Endothelial cell (in vitro differentiated cells): Measurements from ENCODE around the gene ABCD2. TPM values are rescaled to one million over a fixed set of nuclear protein-coding genes. Genes with fewer than 3 reads are reported as not detected.

Experiments used
- DNase-seq: peaks from one replicate; pipeline ENCODE4 v3.0.0; 2021; ENCODE audit warnings: low spot score
- H3K27ac Mint-ChIP-seq: one replicate; pipeline ENCODE4 v1.8.0; 2021; ENCODE audit warnings: mixed read lengths, inconsistent platforms; ENCODE audit not compliant: unreplicated experiment
- H3K27me3 Mint-ChIP-seq: one replicate; pipeline ENCODE4 v1.8.0; 2021; ENCODE audit warnings: mild to moderate bottlenecking, moderate library complexity, mixed read lengths, inconsistent platforms; ENCODE audit not compliant: unreplicated experiment
- H3K36me3 Mint-ChIP-seq: one replicate; pipeline ENCODE4 v1.8.0; 2021; ENCODE audit warnings: mild to moderate bottlenecking, low read depth, mixed read lengths, inconsistent platforms; ENCODE audit not compliant: unreplicated experiment
- H3K4me1 Mint-ChIP-seq: one replicate; pipeline ENCODE4 v1.8.0; 2021; ENCODE audit warnings: mild to moderate bottlenecking, mixed read lengths, inconsistent platforms; ENCODE audit not compliant: unreplicated experiment
- H3K4me3 Mint-ChIP-seq: one replicate; pipeline ENCODE4 v1.8.0; 2021; ENCODE audit warnings: mild to moderate bottlenecking, mixed read lengths, inconsistent platforms; ENCODE audit not compliant: unreplicated experiment
- H3K9me3 Mint-ChIP-seq: one replicate; pipeline ENCODE4 v1.8.0; 2021; ENCODE audit warnings: mixed read lengths, inconsistent platforms; ENCODE audit not compliant: unreplicated experiment
- CTCF ChIP-seq: fragments of 200-600 bp; sonication (generic); IDR thresholded peaks from one replicate; pipeline ENCODE4 v1.5.0; 2021; ENCODE audit warnings: antibody characterized with exemption; ENCODE audit not compliant: unreplicated experiment
- total RNA-seq: library from RNA; stranded (reverse); fragmentation: NEBNext Ultra II Directional; extraction: Animal tissue kit (Norgen Biotek cat#: 25700); gene quantifications from one replicate; pipeline ENCODE4 v1.2.1, GENCODE V29; 2021; ENCODE audit not compliant: unreplicated experiment

The ABCD2 gene
- total RNA-seq, 1 donor from 2014 or later = not detected

- TF ChIP-seq CTCF = no peak
- H3K27me3 Mint-ChIP-seq = no peaks in the 10 kb centered on the region
- H3K4me3 Mint-ChIP-seq = no peak overlapping the region
- no peaks in the 10 kb centered on the region for H3K4me1 Mint-ChIP-seq
- H3K36me3 Mint-ChIP-seq = no peaks in the 10 kb centered on the region
- H3K27ac Mint-ChIP-seq = no peak overlapping the region
- DNase-seq = no peak
- H3K9me3 Mint-ChIP-seq = no peaks in the 10 kb centered on the region
Observed at GRCh38 chr12:39638840-39639239, 19.2 kb upstream of the ABCD2 start.

- no peak overlapping the region for H3K27ac Mint-ChIP-seq
- no peak for DNase-seq
- no peak overlapping the region for H3K4me3 Mint-ChIP-seq
- H3K4me1 Mint-ChIP-seq = no peaks in the 10 kb centered on the region
- no peaks in the 10 kb centered on the region for H3K36me3 Mint-ChIP-seq
- no peaks in the 10 kb centered on the region for H3K9me3 Mint-ChIP-seq
- no peak for TF ChIP-seq CTCF
- H3K27me3 Mint-ChIP-seq = no peaks in the 10 kb centered on the region
Observed at GRCh38 chr12:39638178-39638577, 18.6 kb upstream of the ABCD2 start.

GRCh38 chr12:39632670-39633069 lies 13.1 kb upstream of the ABCD2 start:
- Mint-ChIP-seq H3K27ac (no peak overlapping the region), H3K27me3 (no peaks in the 10 kb centered on the region), H3K4me3 (no peak overlapping the region), H3K36me3 (no peaks in the 10 kb centered on the region), H3K9me3 (no peaks in the 10 kb centered on the region), H3K4me1 (no peaks in the 10 kb centered on the region)
- TF ChIP-seq CTCF = no peak
- no peak for DNase-seq

- no peak overlapping the region for H3K4me3 Mint-ChIP-seq
- no peaks in the 10 kb centered on the region for H3K36me3 Mint-ChIP-seq
- peaks cover 1% of the 10 kb centered on the region for H3K27me3 Mint-ChIP-seq
- H3K9me3 Mint-ChIP-seq = no peaks in the 10 kb centered on the region
- DNase-seq = no peak
- H3K27ac Mint-ChIP-seq = no peak overlapping the region
- no peak for TF ChIP-seq CTCF
- H3K4me1 Mint-ChIP-seq = no peaks in the 10 kb centered on the region
Observed at GRCh38 chr12:39628836-39629235, 9.2 kb upstream of the ABCD2 start.

GRCh38 chr12:39627914-39628313 lies 8.3 kb upstream of the ABCD2 start:
- no peaks in the 10 kb centered on the region for H3K4me1 Mint-ChIP-seq

More at GRCh38 chr12:39627914-39628313, 8.3 kb upstream of the ABCD2 start:
- H3K27ac Mint-ChIP-seq = no peak overlapping the region
- TF ChIP-seq CTCF = no peak
- no peak overlapping the region for H3K4me3 Mint-ChIP-seq
- DNase-seq = no peak
- H3K27me3 Mint-ChIP-seq = peaks cover 1% of the 10 kb centered on the region
- H3K9me3 Mint-ChIP-seq = no peaks in the 10 kb centered on the region
- H3K36me3 Mint-ChIP-seq = no peaks in the 10 kb centered on the region
